Esophagus muscularis mucosa (tissue), 4 donors: ENCODE data around the gene SCYGR2.

ENCODE experiments used
- CTCF ChIP-seq, 3 experiments: fragments of 200-600 bp in 2 of 3; fragments of 450-650 bp in 1 of 3; sonication (generic) in 2 of 3; IDR thresholded peaks; one replicate each; pipeline ENCODE4 v1.5.1; 2017 to 2019; ENCODE audit warnings: antibody characterized with exemption in 3 of 3, mild to moderate bottlenecking in 2 of 3, moderate library complexity in 1 of 3
- EP300 ChIP-seq: sonication (generic); formaldehyde crosslinking; IDR thresholded peaks from one replicate; pipeline ENCODE4 v1.6.1; 2017; ENCODE audit warnings: antibody characterized with exemption
- POLR2A ChIP-seq: fragments of 450-650 bp; IDR thresholded peaks from one replicate; pipeline ENCODE4 v1.6.1; 2017; ENCODE audit warnings: antibody characterized with exemption, moderate library complexity, mild to moderate bottlenecking, low read depth
- POLR2AphosphoS5 ChIP-seq, 2 donors: sonication (generic); formaldehyde crosslinking; IDR thresholded peaks; one replicate each; pipeline ENCODE4 v1.6.1; 2017; ENCODE audit warnings: antibody characterized with exemption in 2 of 2

DNA sequence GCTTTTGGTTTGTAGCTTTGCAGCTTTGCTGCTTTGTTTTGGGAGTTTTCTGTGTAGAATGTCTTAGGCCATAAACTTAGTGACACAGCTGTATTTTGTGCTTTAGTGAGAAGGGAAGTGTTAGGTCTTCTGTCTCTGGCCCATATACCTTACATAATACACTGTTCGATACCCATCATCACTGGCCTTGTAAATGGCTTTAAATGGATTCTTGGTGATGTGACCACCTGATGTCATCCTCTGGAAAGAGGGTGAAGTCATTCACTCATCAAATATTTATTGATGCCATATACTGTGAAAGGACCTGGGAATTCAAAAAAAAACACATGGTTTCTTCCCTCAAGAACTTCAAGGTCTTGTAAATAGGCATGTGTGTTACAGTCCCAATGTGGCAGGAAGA is 18.9 kb upstream of the SCYGR2 start:
- TF ChIP-seq CTCF (IDR thresholded peaks at IDR 0.05) (no peak), POLR2A (no peak), POLR2AphosphoS5 (IDR thresholded peaks at IDR 0.05) (no peak), EP300 (no peak)
